SK-N-SH treated with all-trans-retinoic acid at 6 μM for 48 hours (cell line): Measurements from ENCODE around the gene MID1.

Source experiments
- OSR1 ChIP-seq: fragments of 250-450 bp; sonication (Bioruptor Pico); IDR thresholded peaks from 2 replicates; pipeline ENCODE4 v1.8.0; 2022; ENCODE audit warnings: moderate library complexity, mild to moderate bottlenecking, inconsistent platforms
- ZFP3 ChIP-seq: fragments of 250-450 bp; sonication (Bioruptor Pico); IDR thresholded peaks from 2 replicates; pipeline ENCODE4 v1.5.0; 2020; ENCODE audit warnings: mild to moderate bottlenecking, moderate library complexity
- TF ChIP-seq, protein P1 (sequence below): fragments of 250-450 bp; sonication (Bioruptor Pico); IDR thresholded peaks from 2 replicates; pipeline ENCODE4 v1.5.1; 2020; ENCODE audit warnings: low read depth, mild to moderate bottlenecking, moderate library complexity
- TF ChIP-seq, protein P2 (sequence below): fragments of 250-450 bp; sonication (Bioruptor Pico); IDR thresholded peaks from 2 replicates; pipeline ENCODE4 v1.8.0; 2020; ENCODE audit warnings: mild to moderate bottlenecking, moderate library complexity, borderline replicate concordance

DNA sequence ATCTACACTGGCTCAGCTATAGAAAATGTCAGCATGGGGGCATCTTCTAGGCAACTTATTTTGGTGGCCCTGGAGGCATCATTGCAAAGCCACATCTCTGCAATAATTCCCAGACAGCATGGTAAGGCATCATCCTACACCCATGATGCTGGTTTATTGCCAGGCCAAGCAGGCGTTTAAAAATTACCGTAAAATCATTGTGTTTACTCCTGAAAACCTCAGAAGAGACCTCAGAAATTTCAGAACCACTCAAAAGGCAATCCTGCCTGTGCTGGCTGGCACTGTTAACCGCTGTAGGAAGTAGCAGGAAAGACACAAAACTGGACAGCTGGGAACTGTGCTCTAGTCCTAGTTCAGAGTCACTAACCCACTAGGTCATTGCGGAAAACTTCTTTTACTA is 63.2 kb downstream of the MID1 start:
- TF ChIP-seq, protein P1, sequence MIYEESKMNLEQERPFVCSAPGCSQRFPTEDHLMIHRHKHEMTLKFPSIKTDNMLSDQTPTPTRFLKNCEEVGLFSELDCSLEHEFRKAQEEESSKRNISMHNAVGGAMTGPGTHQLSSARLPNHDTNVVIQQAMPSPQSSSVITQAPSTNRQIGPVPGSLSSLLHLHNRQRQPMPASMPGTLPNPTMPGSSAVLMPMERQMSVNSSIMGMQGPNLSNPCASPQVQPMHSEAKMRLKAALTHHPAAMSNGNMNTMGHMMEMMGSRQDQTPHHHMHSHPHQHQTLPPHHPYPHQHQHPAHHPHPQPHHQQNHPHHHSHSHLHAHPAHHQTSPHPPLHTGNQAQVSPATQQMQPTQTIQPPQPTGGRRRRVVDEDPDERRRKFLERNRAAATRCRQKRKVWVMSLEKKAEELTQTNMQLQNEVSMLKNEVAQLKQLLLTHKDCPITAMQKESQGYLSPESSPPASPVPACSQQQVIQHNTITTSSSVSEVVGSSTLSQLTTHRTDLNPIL = no peak
- TF ChIP-seq ZFP3 (CRISPR knock-in tag) = no peak
- TF ChIP-seq, protein P2, sequence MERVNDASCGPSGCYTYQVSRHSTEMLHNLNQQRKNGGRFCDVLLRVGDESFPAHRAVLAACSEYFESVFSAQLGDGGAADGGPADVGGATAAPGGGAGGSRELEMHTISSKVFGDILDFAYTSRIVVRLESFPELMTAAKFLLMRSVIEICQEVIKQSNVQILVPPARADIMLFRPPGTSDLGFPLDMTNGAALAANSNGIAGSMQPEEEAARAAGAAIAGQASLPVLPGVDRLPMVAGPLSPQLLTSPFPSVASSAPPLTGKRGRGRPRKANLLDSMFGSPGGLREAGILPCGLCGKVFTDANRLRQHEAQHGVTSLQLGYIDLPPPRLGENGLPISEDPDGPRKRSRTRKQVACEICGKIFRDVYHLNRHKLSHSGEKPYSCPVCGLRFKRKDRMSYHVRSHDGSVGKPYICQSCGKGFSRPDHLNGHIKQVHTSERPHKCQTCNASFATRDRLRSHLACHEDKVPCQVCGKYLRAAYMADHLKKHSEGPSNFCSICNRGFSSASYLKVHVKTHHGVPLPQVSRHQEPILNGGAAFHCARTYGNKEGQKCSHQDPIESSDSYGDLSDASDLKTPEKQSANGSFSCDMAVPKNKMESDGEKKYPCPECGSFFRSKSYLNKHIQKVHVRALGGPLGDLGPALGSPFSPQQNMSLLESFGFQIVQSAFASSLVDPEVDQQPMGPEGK (CRISPR knock-in tag) = no peak
- no peak for TF ChIP-seq OSR1 (CRISPR knock-in tag)
